ENCODE data around the gene WRNIP1. TPM values are rescaled to one million over a fixed set of nuclear protein-coding genes. Genes with fewer than 3 reads are reported as not detected.

WRNIP1 gene
- total and polyA plus RNA-seq, 2 of the 8 experiments (the other 6 are each of a cell fraction or from before 2014, with no cell fraction given): 38.2 to 39.2 TPM

DNA sequence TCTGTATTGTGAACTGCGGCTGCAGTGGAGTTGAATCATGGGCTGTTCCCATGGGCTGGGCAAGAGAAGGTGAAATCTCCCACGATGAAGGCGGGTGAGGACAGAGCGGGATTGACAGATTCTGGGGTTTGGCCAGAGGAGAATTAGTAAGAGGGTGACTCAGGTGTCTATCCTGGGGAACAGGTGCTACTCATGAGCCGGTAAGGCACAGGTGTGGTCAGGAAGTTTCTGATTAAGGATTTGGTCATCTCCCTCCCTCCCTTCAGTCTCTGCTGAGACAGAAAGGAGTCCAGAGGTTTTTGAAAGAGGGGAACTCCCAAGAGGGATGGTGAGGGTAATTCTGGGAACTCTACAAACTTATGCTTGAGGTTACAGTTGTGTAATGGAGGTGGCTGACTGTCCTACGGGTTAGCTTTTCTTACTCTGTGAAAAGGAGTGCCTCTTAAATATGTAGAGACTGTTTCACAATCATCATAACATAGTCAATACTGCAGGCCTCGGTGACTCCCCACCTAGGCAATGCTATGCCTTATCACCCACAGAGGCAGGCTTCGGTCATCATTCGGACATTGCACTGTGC is 45.0 kb downstream of the WRNIP1 start:
- Histone ChIP-seq H3K9ac (replicated peaks in 1 of 4; ENCODE audit: extremely low read depth in 1 of 4, low read depth in 3 of 4, low read length in 3 of 4) (no peak overlapping the region), H3K23me2 (ENCODE audit: low read depth, low read length) (no peaks in the 10 kb centered on the region; the same call in 1 of the 2 replicates), H3K18ac (ENCODE audit: extremely low read depth, low read length) (no peak overlapping the region), H3K23ac (ENCODE audit: insufficient read length) (no peak overlapping the region), H2AFZ (ENCODE audit: low read length) (no peak overlapping the region), H2AK5ac (ENCODE audit: low read depth, low read length) (no peak overlapping the region), H2BK20ac (ENCODE audit: low read length) (no peak overlapping the region), H3K56ac (replicated peaks; ENCODE audit: insufficient read length, low read depth, low read length) (no peak overlapping the region), H3K4me1 (replicated peaks in 1 of 4; ENCODE audit: control insufficient read depth in 3 of 4, insufficient read depth in 4 of 4, low read length in 3 of 4) (no peaks in the 10 kb centered on the region), H3K4me3 (ENCODE audit: extremely low read depth in 1 of 4, insufficient read depth in 2 of 4, low read depth in 3 of 4, low read length in 4 of 4) (no peak overlapping the region), H3K79me1 (ENCODE audit: low read depth, low read length) (no peaks in the 10 kb centered on the region), H3K14ac (ENCODE audit: insufficient read length) (no peak overlapping the region), H3K4me2 (ENCODE audit: insufficient read depth in 1 of 2, low read depth in 2 of 2, low read length in 2 of 2) (no peak overlapping the region), H3K9me3 (ENCODE audit: insufficient read depth in 2 of 2, low read depth in 1 of 2, low read length in 1 of 2) (no peaks in the 10 kb centered on the region), H3K4ac (replicated peaks; ENCODE audit: insufficient read length, low read depth, low read length) (no peak overlapping the region), H4K5ac (ENCODE audit: insufficient read length, low read depth, low read length) (no peak overlapping the region), H3K27me3 (replicated peaks in 1 of 4; ENCODE audit: control insufficient read depth in 3 of 4, extremely low read depth in 1 of 4, insufficient read depth in 3 of 4, low read length in 3 of 4) (no peaks in the 10 kb centered on the region), H2BK12ac (ENCODE audit: low read depth, low read length) (no peak overlapping the region), H2BK15ac (ENCODE audit: low read length) (no peak overlapping the region), H4K91ac (replicated peaks; ENCODE audit: insufficient read length, low read length) (no peak overlapping the region), H2BK5ac (ENCODE audit: low read depth, low read length) (no peak overlapping the region), H4K20me1 (replicated peaks in 1 of 2; ENCODE audit: control insufficient read depth in 1 of 2, insufficient read depth in 2 of 2, low read length in 2 of 2) (no peaks in the 10 kb centered on the region), H3K27ac (ENCODE audit: low read depth, low read length) (no peak overlapping the region), H4K8ac (ENCODE audit: extremely low read depth, insufficient read depth, low read length) (no peak overlapping the region), H3K36me3 (ENCODE audit: control insufficient read depth in 2 of 4, insufficient read depth in 4 of 4, low read length in 3 of 4) (no peaks in the 10 kb centered on the region), H3K79me2 (ENCODE audit: control insufficient read depth in 1 of 2, insufficient read depth in 2 of 2, low read length in 2 of 2) (no peaks in the 10 kb centered on the region), H2BK120ac (replicated peaks; ENCODE audit: low read depth, low read length) (no peak overlapping the region)
- WGBS, 2 experiments (ENCODE audit: extremely low coverage in 1 of 2, insufficient coverage in 1 of 2, insufficient read length in 1 of 2, insufficient replicate concordance in 2 of 2, low coverage in 1 of 2, low lambda C conversion rate in 2 of 2, missing lambda C conversion rate in 1 of 2): 89% methylated on average over 9 of the region's 9 CpGs; no CpG with 5 or more reads in 1 of the 2 experiments
- TF ChIP-seq SIN3A (conservative IDR thresholded peaks at IDR 0.05 in 1 of 2, IDR thresholded peaks at IDR 0.05 in 1 of 2; ENCODE audit: low read depth in 1 of 2, low read length in 2 of 2) (no peak), CHD1 (IDR thresholded peaks at IDR 0.05; ENCODE audit: low read depth, low read length) (no peak), KDM1A (IDR thresholded peaks at IDR 0.05; ENCODE audit: borderline replicate concordance, low read length) (no peak), KDM4A (IDR thresholded peaks at IDR 0.05; ENCODE audit: low read depth, low read length, severe bottlenecking) (no peak), SP4 (IDR thresholded peaks at IDR 0.05; ENCODE audit: low read length) (no peak)
- TF ChIP-seq, protein P1, sequence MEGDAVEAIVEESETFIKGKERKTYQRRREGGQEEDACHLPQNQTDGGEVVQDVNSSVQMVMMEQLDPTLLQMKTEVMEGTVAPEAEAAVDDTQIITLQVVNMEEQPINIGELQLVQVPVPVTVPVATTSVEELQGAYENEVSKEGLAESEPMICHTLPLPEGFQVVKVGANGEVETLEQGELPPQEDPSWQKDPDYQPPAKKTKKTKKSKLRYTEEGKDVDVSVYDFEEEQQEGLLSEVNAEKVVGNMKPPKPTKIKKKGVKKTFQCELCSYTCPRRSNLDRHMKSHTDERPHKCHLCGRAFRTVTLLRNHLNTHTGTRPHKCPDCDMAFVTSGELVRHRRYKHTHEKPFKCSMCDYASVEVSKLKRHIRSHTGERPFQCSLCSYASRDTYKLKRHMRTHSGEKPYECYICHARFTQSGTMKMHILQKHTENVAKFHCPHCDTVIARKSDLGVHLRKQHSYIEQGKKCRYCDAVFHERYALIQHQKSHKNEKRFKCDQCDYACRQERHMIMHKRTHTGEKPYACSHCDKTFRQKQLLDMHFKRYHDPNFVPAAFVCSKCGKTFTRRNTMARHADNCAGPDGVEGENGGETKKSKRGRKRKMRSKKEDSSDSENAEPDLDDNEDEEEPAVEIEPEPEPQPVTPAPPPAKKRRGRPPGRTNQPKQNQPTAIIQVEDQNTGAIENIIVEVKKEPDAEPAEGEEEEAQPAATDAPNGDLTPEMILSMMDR (IDR thresholded peaks at IDR 0.05; ENCODE audit: control extremely low read depth in 1 of 3, insufficient read depth in 1 of 3, low read depth in 1 of 3, low read length in 3 of 3): no peak
- TF ChIP-seq, protein P2, sequence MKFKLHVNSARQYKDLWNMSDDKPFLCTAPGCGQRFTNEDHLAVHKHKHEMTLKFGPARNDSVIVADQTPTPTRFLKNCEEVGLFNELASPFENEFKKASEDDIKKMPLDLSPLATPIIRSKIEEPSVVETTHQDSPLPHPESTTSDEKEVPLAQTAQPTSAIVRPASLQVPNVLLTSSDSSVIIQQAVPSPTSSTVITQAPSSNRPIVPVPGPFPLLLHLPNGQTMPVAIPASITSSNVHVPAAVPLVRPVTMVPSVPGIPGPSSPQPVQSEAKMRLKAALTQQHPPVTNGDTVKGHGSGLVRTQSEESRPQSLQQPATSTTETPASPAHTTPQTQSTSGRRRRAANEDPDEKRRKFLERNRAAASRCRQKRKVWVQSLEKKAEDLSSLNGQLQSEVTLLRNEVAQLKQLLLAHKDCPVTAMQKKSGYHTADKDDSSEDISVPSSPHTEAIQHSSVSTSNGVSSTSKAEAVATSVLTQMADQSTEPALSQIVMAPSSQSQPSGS (IDR thresholded peaks at IDR 0.05; ENCODE audit: low read length): no peak
- CTCF ChIA-PET (ENCODE audit: partially characterized antibody): interaction anchor here (1.2 to 1.6 kb wide), 2 partner anchors 19 to 29 kb away, joined by 3 to 6 read pairs; no protein-coding TSS in a partner anchor
- FAIRE-seq (no peak), DNase-seq (ENCODE audit: low read depth in 1 of 2, low spot score in 2 of 2) (no peak)
- POLR2A ChIA-PET (ENCODE audit: partially characterized antibody): no interaction called here

Measured in H1 (cell line).